Measurements from ENCODE around the gene TTLL11. TPM values are rescaled to one million over a fixed set of nuclear protein-coding genes. Genes with fewer than 3 reads are reported as not detected.

The TTLL11 gene
- polyA plus RNA-seq, 1 donor from 2014 or later = 8.0 TPM

GRCh38 chr9:122090981-122091380, 2.1 kb downstream of the TTLL11 start:
- Histone ChIP-seq H3K36me3 (ENCODE audit: insufficient read depth, low read length) (no peaks in the 10 kb centered on the region), H3K79me2 (replicated peaks; ENCODE audit: insufficient read depth, low read length) (peaks cover 22% of the 10 kb centered on the region), H2AFZ (ENCODE audit: low read depth, low read length) (no peak overlapping the region), H3K9ac (ENCODE audit: low read length) (no peak overlapping the region), H3K4me2 (ENCODE audit: low read length) (no peak overlapping the region), H3F3A (ENCODE audit: insufficient read depth, low read length, poor library complexity, severe bottlenecking) (no peaks in the 10 kb centered on the region), H4K20me1 (ENCODE audit: insufficient read depth) (no peaks in the 10 kb centered on the region), H3K9me3 (ENCODE audit: low read length) (no peaks in the 10 kb centered on the region), H3K4me3 (ENCODE audit: low read length) (peak overlapping the region; percentile 99), H3K9me2 (ENCODE audit: insufficient read depth, low read length) (no peaks in the 10 kb centered on the region), H3K27ac (ENCODE audit: low read length) (no peak overlapping the region), H3K27me3 (ENCODE audit: insufficient read depth, low read depth, low read length) (peaks cover 7% of the 10 kb centered on the region)
- TF ChIP-seq POLR2AphosphoS5 (IDR thresholded peaks at IDR 0.05) (no peak), REST (IDR thresholded peaks at IDR 0.05; ENCODE audit: borderline replicate concordance) (no peak), EZH2 (IDR thresholded peaks at IDR 0.05; ENCODE audit: borderline replicate concordance, insufficient read depth, low read length, poor library complexity, severe bottlenecking) (no peak), SMC3 (conservative IDR thresholded peaks at IDR 0.05; ENCODE audit: poor library complexity) (no peak), RAD21 (conservative IDR thresholded peaks at IDR 0.05) (no peak), CTCF (IDR thresholded peaks at IDR 0.05; ENCODE audit: poor library complexity, severe bottlenecking) (no peak), TAF1 (IDR thresholded peaks at IDR 0.05; ENCODE audit: low read depth) (no peak), EP300 (conservative IDR thresholded peaks at IDR 0.05; ENCODE audit: poor library complexity, severe bottlenecking) (no peak), MXI1 (conservative IDR thresholded peaks at IDR 0.05; ENCODE audit: poor library complexity, severe bottlenecking) (no peak)

GRCh38 chr9:122090287-122090883, 2.7 kb downstream of the TTLL11 start:
- TF ChIP-seq POLR2AphosphoS5 (IDR thresholded peaks at IDR 0.05) (no peak), EP300 (conservative IDR thresholded peaks at IDR 0.05; ENCODE audit: poor library complexity, severe bottlenecking) (no peak), TAF1 (IDR thresholded peaks at IDR 0.05; ENCODE audit: low read depth) (no peak), RAD21 (conservative IDR thresholded peaks at IDR 0.05) (no peak), EZH2 (IDR thresholded peaks at IDR 0.05; ENCODE audit: borderline replicate concordance, insufficient read depth, low read length, poor library complexity, severe bottlenecking) (no peak), MXI1 (conservative IDR thresholded peaks at IDR 0.05; ENCODE audit: poor library complexity, severe bottlenecking) (no peak), CTCF (IDR thresholded peaks at IDR 0.05; ENCODE audit: poor library complexity, severe bottlenecking) (no peak), SMC3 (conservative IDR thresholded peaks at IDR 0.05; ENCODE audit: poor library complexity) (no peak), REST (IDR thresholded peaks at IDR 0.05; ENCODE audit: borderline replicate concordance) (no peak)
- peaks cover 22% of the 10 kb centered on the region for H3K79me2 ChIP-seq (replicated peaks; ENCODE audit: insufficient read depth, low read length)
- H3K4me3 ChIP-seq (ENCODE audit: low read length) = peak overlapping the region; percentile 99
- H3F3A ChIP-seq (ENCODE audit: insufficient read depth, low read length, poor library complexity, severe bottlenecking) = no peaks in the 10 kb centered on the region
- H3K27ac ChIP-seq (ENCODE audit: low read length) = no peak overlapping the region
- H3K27me3 ChIP-seq (ENCODE audit: insufficient read depth, low read depth, low read length) = peaks cover 7% of the 10 kb centered on the region
- no peak overlapping the region for H3K9ac ChIP-seq (ENCODE audit: low read length)
- H3K9me3 ChIP-seq (ENCODE audit: low read length) = no peaks in the 10 kb centered on the region
- no peaks in the 10 kb centered on the region for H3K9me2 ChIP-seq (ENCODE audit: insufficient read depth, low read length)
- no peak overlapping the region for H3K4me2 ChIP-seq (ENCODE audit: low read length)
- H2AFZ ChIP-seq (ENCODE audit: low read depth, low read length) = no peak overlapping the region
- no peaks in the 10 kb centered on the region for H4K20me1 ChIP-seq (ENCODE audit: insufficient read depth)
- H3K36me3 ChIP-seq (ENCODE audit: insufficient read depth, low read length) = no peaks in the 10 kb centered on the region
